Vagina (tissue), 2 donors: ENCODE measurements around the gene RABL6.

Experiments
- POLR2A ChIP-seq, 2 donors: fragments of 450-650 bp; IDR thresholded peaks; one replicate each; pipeline ENCODE4 v1.6.1; 2017; ENCODE audit warnings: antibody characterized with exemption in 2 of 2, mild to moderate bottlenecking in 2 of 2, moderate library complexity in 2 of 2
- POLR2AphosphoS5 ChIP-seq, 2 donors: sonication (generic); formaldehyde crosslinking; IDR thresholded peaks; one replicate each; pipeline ENCODE4 v1.9.0; 2017; ENCODE audit warnings: antibody characterized with exemption in 2 of 2, mild to moderate bottlenecking in 2 of 2, low read depth in 1 of 2; ENCODE audit not compliant: insufficient read depth in 1 of 2

DNA sequence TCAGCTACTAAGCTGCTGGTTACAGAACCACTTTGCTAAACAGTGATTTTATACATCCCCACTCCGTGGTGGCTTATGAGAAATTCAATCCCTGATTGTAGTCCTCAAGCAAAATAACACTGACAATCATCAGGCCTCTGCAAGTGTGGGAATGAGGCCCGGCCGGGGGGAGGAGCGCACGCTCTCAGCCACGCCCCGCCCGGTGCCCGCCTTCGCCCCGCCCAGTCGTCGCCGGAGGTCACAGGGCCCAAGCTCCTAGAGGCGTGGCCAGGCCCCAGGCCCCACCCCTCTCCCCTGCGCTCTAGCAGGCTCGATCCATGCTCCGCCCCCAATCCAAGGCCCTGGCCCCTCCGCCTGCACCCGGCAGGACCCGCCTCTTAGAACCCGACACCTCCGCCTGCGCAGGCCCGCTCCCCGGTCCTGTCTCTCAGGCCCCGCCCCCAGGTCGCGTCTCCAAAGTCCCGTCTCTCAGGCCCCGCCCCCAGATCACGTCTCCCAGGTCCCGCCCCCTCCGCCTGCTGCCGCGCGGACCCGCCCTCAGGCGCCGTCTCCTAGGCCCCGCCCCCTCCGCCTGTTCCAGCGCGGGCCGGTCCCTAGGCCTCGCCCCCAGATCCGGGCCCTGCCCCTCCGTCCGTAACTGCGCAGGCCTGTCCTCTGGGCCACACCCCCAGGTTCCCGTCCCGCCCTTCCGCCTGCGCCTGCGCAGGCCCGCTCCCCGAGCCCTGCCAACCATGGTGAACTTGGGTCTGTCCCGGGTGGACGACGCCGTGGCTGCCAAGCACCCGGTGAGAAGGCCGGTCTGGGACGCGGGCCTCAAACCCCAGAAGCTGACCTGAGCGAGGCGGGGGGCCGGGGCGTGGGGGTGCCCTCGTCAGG lies 16.9 kb upstream of the RABL6 start, which contains the start of gene TMEM141:
- peak; percentile 73 to 93 for TF ChIP-seq POLR2AphosphoS5 (IDR thresholded peaks at IDR 0.05; ENCODE audit: insufficient read depth in 1 of 2, low read depth in 1 of 2)
- peak in 1 of 2 donors; percentile 79 for TF ChIP-seq POLR2A (IDR thresholded peaks at IDR 0.05)
